HG03097 (cell line): ENCODE data around the gene IL32.

Experiments used
- ATAC-seq: cut with Tn5 transposase; IDR thresholded peaks from one replicate; pipeline ENCODE4 v1.9.1; 2021; ENCODE audit not compliant: unreplicated experiment, low FRiP score

IL32 gene

DNA sequence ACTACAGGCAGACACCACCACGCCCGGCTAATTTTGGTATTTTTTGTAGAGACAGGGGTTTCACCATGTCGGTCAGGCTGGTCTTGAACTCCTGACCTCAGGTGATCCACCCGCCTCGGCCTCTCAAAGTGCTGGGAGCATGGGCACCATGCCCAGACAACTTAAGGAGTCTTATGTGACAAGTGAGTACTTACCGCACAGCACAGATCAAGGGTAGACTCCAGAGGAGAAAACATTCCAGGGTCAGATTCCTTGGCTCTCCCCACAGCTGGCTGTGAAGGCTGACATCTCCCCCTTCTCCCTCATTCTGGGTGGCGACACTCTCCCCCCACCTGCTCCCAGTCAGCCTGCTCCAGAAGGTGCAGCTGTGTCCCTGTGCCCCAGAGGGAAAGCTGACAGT, 23.0 kb downstream of the IL32 start:
- ATAC-seq = no peak

DNA sequence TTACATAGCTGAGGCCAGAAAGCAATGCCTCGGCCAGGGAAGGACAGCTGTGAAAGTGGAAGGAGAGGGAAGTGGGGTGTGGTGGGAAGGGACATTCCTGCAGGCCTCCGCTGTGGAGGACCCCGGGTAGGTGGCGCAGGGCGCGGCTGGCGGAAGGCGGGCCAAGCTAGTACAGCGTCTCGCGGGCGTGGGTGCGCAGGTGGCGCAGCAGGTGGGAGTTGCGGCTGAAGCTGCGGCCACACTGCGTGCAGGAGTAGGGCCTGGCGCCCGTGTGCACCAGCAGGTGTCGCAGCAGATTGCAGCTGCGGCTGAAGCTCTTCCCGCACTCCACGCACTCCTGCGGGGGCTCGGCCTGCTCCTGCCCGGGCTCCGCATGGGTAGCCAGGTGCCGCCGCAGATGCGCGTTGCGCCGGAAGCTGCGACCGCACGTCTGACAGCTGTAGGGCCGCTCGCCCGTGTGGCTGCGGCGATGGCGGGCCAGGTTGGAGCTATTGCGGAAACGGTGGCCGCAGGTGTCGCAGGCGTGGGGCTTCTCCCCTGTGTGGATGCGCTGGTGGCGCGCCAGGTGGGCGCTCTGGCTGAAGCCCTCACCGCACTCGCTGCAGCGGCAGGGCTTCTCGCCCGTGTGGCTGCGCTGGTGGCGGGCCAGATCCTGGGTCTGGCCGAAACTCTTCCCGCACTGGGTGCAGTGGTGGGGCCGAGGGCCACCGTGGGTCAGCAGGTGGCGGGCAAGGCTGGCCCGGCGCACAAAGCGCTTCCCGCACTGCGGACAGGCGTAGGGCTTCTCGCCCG, 23.7 kb downstream of the IL32 start:
- ATAC-seq = no peak

DNA sequence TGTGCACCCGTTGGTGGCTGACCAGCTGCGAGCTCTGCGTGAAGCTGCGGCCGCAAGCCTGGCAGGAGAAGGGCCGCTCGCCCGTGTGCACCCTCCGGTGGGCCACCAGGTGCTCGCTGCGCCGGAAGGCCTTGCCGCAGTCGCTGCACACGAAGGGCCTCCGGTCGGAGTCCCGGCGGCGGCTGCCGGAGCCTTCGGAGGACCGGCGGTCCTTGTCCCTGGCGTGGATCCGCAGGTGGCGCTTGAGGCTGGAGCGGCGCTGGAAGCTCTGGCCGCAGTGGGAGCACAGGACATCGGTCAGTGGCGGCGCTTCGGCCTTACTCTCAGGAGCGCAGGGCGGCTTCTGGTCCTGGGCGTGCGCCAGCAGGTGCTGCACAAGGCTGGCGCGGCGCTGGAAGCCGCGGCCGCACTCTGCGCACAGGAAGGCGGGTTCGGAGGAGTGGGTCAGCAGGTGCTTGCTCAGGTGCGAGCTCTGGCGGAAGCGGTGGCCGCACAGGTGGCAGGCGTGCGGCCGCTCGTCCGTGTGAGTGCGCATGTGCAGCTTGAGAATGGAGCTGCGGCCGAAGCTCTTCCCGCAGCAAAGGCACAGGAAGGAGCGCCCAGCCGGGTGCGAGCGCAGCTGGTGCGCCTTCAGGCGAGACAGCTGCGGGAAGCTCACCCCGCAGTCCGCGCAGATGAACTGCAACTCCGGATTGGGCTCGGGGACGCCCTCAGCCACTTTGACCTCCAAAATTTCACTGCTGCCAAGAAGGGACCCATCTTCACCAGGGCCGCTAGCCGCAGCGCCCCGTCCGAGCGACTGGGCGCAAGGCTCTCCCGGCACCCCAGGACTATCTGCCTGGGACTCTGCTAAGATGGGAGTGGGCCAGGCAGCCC, 24.5 kb downstream of the IL32 start:
- no peak for ATAC-seq

DNA sequence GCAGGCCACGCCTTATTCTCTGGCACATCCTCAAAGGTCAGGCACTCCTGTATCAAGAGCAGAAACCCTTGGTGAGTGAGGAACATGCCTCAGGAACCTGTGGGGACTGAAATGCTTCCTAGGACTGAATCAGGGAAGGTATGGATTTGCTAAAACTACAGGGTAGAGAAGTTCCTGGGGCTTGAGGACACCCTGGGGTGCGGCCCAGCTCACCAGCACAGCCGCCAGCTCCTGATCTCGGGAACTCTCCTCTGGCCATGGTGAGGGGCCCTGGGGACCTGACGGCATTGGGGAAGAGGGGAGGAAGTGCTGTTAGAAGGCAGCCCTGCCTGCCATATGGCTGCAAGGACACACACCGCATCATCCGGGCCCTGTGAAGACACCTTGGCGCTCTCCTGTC, 26.1 kb downstream of the IL32 start:
- no peak for ATAC-seq

DNA sequence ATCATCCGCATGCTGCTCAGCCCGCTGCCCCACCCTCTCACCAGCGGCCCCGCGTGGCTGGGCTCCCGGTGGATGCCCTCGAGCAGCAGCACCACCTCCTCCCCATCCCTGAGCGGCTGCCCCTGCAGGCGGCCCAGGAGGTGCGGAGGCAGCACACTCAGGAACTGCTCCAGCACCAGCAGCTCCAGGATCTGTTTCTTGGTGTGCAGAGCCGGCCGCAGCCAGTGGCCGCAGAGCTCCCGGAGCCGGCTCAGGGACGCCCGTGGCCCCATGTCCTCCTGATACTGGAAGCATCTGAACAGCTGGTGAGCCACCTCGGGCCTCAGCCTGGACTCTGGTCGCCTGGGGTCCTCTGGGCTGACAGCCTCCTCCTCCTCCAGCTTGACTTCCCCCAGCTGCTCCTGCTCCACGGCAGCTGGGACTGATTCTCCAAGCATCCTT, 27.1 kb downstream of the IL32 start:
- ATAC-seq = no peak

DNA sequence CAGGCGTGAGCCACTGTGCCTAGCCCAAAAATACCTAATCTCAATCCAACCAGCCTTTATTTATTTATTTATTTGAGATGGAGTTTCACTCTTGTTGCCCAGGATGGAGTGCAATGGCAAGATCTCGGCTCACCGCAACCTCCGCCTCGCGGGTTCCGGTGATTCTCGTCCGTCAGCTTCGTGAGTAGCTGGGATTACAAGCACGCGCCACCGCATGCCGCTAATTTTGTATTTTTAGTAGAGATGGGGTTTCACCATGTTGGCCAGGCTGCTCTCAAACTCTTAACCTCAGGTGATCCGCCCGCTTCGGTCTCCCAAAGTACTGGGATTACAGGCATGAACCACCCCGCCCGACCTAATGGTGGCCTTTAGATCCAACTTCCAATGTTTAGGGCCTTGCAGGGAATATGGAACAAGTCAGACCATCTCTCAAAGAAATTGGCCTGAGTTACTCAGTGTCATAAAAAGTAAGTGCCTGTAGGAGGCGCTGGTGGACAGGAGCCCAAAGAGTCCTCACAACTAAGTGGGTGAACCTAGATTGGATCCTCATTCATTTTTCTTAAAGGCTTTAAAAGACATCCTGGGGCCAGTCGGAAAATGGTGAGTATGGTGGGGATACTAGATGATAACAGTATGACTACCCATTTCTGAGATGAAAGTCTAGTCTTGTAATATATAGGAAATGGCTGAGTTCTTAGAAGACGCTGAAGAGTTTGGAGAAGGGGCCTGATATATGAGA, 29.0 kb downstream of the IL32 start:
- ATAC-seq = no peak

DNA sequence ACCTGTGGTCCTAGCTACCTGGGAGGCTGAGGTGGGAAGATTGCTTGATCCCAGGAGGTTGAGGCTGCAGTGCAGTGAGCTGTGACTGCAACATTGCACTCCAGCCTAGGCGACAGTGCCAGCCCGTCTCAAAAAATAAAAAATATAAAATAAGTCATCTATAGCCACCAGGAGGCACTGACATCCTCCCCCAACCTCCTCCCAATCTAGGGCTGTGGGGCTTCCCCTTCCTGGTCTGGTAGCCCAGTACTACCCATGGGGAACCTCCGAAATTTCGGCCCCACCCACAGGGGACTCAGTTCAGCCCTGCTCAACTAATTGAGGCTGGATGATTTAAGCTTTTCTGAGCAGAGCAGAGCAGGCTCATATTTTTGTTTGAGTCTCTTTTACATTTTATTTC, 30.4 kb downstream of the IL32 start:
- ATAC-seq = no peak

DNA sequence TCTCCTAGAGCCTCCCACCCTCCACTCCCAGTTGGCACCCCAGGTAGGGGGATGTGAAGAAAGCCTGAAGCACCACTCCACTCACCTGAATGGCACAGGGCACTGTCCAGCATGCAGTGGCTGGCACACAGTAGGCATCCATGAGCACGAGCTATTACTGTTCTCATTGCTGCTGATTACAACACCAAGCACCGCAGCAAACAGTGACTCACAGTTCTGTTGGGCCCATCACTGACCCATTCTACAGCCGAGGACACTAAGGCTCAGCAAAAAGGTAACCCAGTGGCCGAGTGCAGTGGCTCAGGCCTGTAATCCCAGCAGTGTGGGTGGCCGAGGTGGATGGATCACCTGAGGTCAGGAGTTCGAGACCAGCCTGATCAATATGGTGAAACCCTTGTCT, 30.9 kb downstream of the IL32 start:
- ATAC-seq = no peak

DNA sequence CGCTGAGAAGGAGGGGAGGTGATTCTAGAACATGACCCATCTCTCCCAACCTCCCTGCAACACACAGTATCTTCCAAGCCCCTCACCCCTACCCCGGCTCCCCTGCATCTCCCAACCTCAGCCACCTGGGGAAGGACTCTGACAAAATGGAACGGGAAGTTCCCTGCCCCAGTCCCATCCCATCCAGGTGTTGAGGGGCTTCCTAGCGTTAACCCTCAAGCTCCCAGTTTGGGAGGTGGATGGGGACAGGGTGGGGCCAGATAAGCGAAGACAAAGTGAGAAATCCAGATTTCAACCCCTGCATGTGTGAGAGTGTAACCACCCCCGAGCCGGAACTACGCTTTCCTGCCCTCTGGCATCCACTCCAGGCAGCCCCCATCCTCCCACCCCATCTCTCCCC, 31.8 kb downstream of the IL32 start:
- ATAC-seq = no peak

DNA sequence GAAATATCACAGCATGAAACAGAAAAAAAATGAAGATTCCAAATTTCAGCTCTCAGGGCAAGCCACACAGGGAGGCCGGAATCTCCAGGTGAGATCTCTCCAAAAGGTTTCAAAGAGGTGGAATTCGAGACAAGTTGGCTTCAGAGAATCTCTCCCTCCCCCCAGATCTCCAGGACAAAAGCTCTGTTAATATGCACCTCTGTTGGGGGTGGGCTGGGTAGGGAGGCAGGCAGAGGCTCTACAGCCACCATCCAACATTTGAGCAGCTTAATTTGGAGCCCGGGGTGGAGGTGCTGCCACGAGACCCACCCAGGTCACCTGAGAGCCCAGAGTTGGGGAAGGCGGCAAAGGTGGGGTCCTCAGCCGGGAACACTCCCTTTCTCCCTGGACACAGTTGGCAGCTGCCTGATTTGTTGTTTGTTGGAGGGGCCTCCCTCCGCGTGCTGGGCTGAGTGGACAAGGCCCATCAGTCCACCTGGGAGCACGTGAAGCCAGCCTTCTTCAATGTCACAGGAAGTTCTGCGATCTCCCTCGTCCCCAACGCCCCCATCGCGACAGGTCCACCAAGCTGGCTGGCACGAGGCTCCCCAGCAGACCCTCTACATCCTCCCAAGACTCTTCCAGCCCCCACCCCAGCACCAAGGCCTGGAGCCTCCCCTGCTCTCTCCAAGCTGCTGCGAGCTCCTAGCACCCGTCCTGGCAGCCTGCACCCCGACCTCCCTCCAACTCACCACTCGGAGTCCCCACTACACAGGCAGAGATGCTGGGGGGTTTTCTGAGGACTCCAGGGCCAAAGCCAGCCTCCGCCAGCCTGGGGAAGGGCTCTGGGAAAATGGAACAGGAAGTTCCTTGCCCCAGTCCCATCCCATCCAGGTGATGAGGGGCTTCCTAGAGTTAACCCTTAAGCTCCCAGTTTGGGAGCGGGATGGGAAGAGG, 33.3 kb downstream of the IL32 start, which contains the start of gene ZSCAN10:
Gene ZSCAN10 (minus strand): TSS at position 836 of the 936 bp plus-strand sequence. CDS start 6,357 bp downstream, outside the sequence.
- no peak for ATAC-seq

DNA sequence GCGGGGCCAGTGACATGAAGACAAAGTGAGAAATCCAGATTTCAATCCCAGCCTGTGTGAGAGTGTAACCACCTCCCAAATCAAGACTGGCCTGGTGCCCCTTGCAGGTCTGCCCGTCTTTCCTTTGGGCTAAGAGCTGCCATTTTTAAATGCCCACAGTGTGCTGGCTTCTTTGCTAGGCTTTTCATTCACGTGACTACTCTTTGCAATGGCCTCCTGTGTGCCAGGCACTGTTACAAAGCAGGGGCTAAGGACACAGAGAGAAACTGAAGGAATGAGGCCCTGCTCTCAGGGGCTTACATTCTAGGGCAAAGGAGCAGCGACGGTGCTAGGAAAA, 33.9 kb downstream of the IL32 start:
- no peak for ATAC-seq

DNA sequence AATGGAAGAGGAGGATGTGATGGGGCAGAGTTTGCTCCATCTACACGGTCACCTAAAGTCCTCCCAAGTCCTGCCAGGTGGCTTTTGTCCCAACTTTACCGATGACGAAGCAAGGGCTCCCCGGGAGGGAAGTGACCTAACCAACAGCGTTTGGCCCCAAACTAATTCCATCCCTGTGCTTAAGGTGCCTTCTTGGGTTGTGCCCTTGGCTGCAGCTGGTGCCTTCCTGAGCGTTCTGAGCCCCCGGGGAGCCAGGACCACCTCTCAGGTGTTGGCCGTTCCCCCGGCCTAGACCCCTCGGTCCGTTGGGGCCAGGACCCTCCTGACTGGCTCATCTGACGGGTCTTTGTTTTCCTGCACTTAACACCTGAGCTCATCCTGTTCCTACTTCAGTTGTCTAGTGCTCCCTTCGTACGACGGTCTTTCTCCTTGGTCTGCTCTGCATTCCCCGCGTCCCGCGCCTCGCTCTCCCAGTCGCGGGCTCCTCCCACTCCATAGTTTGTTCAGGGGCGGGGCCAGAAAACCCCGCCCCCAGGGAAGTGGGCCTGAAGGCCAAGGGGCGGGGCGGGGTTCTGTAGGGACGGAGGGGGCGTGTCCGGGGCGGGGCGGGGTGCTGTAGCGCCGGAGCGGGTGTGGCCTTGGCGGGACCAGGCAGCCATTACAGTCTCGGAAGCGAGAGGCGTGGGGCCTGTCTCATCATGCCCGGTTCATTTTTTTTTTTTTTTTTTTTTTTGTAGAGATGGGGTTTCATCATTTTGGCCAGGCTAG, 34.5 kb downstream of the IL32 start:
- no peak for ATAC-seq

DNA sequence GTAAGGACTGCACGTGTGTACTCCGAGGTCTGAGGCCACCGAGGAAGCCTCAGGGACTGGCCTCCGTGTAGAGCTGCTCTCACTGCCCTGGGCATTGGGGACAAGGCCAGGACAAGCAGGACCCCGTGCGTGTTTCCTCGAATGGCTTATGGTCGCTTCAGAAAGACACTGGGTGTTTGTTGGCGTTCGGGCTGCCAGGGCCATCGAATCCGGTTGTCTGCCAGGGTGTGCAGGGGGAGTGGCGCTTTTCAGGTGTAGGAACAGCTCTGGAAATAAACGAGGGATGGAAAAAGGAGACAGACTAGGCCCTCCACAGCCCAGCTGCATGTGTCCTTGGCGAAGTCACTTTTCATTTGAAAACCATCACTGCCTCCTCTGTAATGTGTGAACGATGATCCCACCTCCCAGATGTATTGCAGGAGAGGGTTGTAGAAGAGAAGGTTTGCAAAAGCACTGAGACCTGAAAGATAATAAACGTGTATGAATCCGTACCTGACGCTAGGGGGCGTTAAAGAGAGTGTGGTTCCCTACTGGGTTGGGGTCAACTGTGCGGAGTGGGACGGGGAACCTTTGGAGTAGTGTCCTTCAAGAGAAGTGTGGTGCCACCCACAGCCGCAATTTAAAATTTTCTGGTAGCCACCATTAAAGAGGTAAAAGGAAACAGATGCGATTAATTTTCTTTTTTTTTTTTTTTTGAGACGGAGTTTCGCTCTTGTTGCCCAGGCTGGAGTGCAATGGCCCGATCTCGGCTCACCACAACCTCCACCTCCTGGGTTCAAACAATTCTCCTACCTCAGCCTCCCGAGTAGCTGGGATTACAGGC, 35.8 kb downstream of the IL32 start:
- no peak for ATAC-seq

DNA sequence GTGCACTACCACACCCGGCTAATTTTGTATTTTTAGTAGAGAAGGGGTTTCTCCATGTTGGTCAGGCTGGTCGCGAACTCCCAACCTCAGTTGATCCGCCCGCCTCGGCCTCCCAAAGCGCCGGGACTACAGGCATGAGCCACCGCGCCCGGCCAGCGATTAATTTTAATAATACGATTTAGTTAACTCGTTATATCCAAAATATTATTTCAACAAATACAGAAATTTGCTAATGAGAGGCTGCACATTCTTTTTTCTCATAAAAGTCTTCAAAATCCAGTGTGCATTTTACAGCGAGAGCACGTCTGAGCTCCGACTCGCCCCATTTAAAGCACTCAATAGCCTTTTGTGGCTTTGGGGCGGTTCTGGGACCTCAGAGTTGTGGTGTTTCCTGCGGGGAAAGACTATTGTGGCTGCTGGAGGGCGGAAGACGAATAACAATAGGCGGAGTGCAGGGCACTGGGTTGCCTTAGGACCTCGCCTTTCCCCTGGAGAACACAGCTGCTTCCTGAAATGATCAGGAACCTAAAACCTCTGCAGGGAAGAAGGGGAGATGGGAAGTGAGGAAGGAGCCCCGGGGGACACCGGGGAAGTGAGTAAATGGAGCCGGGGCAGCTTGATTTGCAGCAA, 36.5 kb downstream of the IL32 start:
- ATAC-seq = no peak

DNA sequence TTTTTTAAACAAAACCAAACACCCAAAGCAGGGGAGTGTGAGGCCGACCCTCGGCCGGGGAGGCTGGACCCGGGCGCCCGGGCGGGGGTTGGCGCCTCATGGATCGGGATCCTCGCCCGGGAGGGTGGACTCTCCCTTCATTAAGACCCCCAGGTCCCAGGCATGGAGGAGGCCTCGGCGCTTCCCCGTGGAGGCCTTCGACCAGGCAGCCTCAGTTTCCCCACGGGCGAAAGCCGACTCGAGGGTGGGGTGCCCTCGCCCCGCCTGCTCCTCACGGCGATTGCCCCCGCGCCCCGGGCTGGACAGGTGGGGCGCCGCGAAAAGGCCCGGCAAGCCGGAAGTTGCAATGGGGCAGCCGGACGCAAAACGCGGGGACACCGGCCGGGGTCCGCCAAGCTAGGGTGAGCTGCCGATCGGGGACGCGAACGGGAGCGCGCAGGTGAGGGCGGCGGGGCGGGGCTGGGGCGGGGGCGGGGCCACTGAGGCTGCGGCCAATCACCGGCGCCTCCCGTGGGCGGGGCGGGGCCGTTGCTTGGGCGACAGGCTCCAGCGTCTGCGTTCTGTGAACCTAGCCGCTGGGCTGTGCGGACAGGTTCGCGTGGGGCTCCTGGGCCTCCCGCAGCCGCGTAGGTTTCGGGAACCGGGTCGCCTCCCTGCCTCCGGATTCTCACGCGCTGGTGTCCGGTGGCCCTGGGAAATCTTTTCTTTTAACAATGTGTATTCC, 40.9 kb downstream of the IL32 start:
- peak; percentile 72 for ATAC-seq

DNA sequence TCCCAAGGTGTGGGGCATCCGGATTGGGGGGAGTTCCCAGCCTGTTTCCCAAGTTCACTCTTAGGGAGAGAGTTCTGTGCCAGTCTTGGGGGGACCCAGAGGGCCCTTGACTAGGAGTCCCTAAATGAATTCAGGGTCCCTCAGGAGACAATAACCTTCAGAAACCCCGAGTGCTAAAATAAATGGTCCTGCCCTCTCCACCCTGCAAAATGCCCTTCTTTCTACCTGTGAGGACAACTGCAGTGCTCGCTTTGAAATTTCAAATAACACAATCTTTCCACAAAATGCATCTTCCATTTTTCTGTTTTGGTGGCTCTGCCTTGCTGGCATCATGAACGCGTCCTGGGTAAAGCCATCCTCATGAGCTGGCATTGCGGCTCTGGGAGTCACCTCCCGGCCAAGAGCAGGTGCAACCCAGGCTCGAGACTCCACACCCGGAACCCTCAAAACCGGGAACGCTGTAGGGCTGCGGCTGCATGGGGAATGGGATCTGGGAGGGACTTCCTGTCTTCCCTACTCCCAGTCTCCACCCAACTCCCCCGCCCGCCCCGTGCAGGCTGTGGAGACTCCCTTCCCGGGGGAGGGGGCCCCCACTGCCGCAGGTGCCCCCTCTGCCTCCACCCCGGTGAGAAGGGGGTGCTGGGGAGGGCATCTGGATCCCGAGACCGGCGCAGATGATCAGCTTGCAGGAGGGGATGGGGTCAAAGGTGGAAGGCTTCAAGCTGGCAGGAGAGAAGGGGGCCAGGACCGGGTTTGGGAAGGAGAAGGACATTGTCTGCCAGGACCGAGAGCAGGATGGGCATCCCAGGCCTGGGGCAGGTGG, 46.8 kb downstream of the IL32 start, which contains the start of gene ZNF205:
Gene ZNF205 (plus strand): TSS at position 529 of the 823 bp plus-strand sequence. CDS start 845 bp downstream, outside the sequence.
- ATAC-seq = no peak
